ENCODE results near the gene INKA1.

DNA sequence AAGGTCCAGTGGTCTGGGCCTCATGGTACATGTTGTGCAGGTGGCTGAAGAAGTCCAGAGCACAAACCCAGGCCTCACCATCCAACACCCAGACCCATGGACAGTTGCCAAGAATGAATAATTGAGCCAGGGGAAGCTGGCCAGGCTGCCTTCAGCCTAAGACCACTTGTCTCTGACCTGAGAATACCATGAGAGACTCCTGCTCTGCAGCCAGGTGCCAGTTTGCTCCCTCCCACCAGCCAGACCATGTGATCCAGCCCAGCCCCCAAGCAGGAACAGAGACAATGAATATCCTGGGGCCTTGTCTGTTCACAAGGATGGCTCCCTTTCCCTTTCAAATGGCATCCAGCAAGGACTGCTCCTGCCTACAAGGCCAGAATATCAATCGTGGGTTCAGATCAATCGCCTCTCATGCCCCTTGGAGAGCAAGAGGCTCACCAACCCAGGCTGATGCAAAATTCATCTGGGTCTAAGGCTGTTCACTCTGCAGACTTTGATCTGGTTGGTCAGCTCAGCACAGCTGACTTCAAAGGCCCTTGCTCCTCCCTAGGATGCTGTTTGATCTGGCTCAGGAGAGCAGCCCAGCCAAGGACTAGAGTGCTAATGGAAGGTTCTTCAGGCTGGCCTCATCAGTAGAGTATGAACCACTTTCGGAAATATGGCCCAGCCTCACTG is 39.9 kb downstream of the INKA1 start:
- TF ChIP-seq TEAD4 (IDR thresholded peaks at IDR 0.05; ENCODE audit: low read depth, low read length) (no peak), SP2 (IDR thresholded peaks at IDR 0.05; ENCODE audit: low read length) (no peak), SP1 (IDR thresholded peaks at IDR 0.05; ENCODE audit: low read depth, low read length) (no peak), JUND (IDR thresholded peaks at IDR 0.05; ENCODE audit: low read length) (no peak), EZH2 (IDR thresholded peaks at IDR 0.05; ENCODE audit: low read depth, low read length, severe bottlenecking) (no peak), HDAC2 (IDR thresholded peaks at IDR 0.05; ENCODE audit: borderline replicate concordance in 1 of 2, low read depth in 2 of 2, low read length in 2 of 2) (no peak), CHD1 (IDR thresholded peaks at IDR 0.05; ENCODE audit: low read depth, low read length) (no peak)
- TF ChIP-seq, protein P1, sequence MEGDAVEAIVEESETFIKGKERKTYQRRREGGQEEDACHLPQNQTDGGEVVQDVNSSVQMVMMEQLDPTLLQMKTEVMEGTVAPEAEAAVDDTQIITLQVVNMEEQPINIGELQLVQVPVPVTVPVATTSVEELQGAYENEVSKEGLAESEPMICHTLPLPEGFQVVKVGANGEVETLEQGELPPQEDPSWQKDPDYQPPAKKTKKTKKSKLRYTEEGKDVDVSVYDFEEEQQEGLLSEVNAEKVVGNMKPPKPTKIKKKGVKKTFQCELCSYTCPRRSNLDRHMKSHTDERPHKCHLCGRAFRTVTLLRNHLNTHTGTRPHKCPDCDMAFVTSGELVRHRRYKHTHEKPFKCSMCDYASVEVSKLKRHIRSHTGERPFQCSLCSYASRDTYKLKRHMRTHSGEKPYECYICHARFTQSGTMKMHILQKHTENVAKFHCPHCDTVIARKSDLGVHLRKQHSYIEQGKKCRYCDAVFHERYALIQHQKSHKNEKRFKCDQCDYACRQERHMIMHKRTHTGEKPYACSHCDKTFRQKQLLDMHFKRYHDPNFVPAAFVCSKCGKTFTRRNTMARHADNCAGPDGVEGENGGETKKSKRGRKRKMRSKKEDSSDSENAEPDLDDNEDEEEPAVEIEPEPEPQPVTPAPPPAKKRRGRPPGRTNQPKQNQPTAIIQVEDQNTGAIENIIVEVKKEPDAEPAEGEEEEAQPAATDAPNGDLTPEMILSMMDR (IDR thresholded peaks at IDR 0.05; ENCODE audit: control extremely low read depth in 1 of 3, insufficient read depth in 1 of 3, low read depth in 1 of 3, low read length in 3 of 3): no peak
